Uterus (tissue), 2 donors: Measurements from ENCODE around the gene MAP3K10.

ENCODE experiments used
- POLR2A ChIP-seq, 2 donors: fragments of 450-650 bp; IDR thresholded peaks; one replicate each; pipeline ENCODE4 v1.6.1; 2016; ENCODE audit warnings: antibody characterized with exemption in 2 of 2, mild to moderate bottlenecking in 1 of 2, moderate library complexity in 1 of 2
- TF ChIP-seq, protein P1 (sequence below), 4 experiments: fragments of 200-600 bp in 2 of 4; fragments of 450-650 bp in 2 of 4; sonication (generic) in 2 of 4; IDR thresholded peaks; one replicate each; pipeline ENCODE4 v1.5.1; 2016 to 2019; ENCODE audit warnings: antibody characterized with exemption in 4 of 4, mild to moderate bottlenecking in 2 of 4, moderate library complexity in 1 of 4

DNA sequence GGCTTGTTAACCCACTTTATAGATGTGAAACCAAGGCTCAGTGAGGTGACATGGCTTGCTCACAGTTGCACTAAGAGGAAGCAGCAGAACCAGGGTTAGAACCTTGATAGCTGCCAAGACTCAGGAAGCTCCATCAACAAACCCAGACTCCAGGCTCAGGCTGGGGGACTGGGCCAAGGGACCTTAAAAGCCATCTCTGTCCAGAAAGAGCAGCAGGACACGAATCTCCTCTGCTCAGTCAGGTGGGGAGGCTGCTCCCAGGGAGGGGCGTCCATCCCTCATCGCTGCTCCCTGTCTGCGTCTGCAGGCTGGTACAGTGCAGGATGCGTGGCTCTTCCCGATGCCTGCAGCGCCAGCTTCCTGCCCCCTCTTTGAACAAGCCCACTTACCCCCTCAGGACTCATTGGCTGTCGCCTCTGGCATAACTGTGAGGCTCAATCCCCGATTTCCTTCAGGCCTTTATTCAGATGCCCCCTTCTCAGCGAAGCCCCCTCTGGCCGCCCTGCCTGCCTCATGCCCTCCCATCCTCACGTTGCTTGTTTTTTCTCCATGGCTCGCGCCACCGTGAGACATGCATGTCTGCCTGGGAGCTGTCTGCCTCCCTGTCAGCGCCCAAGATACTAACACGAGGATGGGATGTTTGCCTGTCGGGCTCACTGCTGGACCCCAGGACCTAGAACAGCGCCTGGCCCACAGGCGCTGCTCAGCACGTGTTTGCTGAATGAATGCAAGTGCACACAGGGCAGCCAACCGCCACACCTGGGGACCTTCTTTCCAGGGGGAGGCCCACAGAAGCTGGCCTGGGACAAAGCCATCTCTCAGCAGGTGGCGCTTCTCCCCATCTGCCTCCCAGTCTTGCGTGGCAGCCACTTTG is 72.5 kb downstream of the MAP3K10 start:
- no peak for TF ChIP-seq POLR2A (IDR thresholded peaks at IDR 0.05)
- TF ChIP-seq, protein P1, sequence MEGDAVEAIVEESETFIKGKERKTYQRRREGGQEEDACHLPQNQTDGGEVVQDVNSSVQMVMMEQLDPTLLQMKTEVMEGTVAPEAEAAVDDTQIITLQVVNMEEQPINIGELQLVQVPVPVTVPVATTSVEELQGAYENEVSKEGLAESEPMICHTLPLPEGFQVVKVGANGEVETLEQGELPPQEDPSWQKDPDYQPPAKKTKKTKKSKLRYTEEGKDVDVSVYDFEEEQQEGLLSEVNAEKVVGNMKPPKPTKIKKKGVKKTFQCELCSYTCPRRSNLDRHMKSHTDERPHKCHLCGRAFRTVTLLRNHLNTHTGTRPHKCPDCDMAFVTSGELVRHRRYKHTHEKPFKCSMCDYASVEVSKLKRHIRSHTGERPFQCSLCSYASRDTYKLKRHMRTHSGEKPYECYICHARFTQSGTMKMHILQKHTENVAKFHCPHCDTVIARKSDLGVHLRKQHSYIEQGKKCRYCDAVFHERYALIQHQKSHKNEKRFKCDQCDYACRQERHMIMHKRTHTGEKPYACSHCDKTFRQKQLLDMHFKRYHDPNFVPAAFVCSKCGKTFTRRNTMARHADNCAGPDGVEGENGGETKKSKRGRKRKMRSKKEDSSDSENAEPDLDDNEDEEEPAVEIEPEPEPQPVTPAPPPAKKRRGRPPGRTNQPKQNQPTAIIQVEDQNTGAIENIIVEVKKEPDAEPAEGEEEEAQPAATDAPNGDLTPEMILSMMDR (IDR thresholded peaks at IDR 0.05): no peak
